ENCODE results near the gene RHOC.

RHOC gene

DNA sequence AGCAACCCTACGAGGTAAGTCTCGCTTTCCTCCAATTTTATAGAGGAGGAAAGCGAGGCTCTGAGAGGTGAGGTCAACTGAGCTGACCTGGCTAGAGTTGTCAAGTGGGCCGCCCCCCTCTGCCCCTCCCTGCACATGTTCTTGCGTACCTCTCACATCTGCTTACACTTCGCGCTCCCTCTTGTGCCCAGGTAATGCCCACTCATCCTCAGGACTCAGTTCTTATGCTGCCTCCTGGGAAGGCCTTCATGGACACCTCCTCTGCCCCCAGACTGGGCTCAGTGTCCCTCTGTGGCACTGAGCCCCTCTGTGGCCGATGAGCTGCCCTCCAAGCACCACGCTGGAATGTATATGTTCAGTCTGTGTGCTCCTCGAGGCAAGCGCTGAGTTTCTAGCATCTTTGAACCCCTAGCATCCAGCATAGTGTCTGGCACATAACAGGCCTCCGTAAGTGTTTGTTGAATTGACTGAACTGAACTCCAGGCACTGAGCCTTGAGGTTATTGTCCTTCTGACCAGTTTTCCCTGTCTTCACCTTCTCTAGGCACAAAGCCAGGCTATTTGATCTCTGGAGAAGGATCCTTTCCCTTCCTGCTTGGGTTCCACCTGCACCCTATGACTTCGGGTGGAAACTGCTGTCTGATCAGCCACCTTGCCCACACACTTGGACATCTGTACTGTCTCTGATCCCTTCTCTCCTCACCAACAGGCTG, 19.0 kb downstream of the RHOC start:
- TF ChIP-seq, protein P1, sequence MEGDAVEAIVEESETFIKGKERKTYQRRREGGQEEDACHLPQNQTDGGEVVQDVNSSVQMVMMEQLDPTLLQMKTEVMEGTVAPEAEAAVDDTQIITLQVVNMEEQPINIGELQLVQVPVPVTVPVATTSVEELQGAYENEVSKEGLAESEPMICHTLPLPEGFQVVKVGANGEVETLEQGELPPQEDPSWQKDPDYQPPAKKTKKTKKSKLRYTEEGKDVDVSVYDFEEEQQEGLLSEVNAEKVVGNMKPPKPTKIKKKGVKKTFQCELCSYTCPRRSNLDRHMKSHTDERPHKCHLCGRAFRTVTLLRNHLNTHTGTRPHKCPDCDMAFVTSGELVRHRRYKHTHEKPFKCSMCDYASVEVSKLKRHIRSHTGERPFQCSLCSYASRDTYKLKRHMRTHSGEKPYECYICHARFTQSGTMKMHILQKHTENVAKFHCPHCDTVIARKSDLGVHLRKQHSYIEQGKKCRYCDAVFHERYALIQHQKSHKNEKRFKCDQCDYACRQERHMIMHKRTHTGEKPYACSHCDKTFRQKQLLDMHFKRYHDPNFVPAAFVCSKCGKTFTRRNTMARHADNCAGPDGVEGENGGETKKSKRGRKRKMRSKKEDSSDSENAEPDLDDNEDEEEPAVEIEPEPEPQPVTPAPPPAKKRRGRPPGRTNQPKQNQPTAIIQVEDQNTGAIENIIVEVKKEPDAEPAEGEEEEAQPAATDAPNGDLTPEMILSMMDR (IDR thresholded peaks at IDR 0.05; ENCODE audit: control insufficient read depth, extremely low read depth, insufficient read depth): no peak
- no peak overlapping the region for H3K4me3 ChIP-seq (ENCODE audit: low read depth, low read length)
- peak; percentile 85 for DNase-seq (ENCODE audit: low read depth)

DNA sequence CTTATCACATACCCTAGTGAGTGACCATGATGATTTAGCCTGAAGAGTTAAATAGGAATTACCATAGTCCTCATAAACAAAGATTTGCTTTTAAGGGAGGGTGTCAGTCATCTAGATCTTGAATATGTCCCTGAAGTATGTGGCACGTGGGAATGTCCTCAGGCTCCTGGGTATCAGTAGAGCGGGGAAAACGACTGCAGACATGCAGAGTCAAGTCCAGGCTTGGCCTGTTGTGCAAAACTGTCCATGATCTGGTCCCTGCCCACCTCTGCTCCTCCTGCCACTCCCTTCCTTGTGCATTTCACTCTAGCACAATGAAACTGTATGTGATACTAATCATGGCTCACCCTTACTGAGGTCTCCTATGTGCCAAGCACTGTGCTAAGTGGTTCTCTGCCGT, 19.6 kb downstream of the RHOC start:
- TF ChIP-seq, protein P1 (IDR thresholded peaks at IDR 0.05; ENCODE audit: control insufficient read depth, extremely low read depth, insufficient read depth): no peak
- H3K4me3 ChIP-seq (ENCODE audit: low read depth, low read length): no peak overlapping the region
- DNase-seq (ENCODE audit: low read depth): no peak

DNA sequence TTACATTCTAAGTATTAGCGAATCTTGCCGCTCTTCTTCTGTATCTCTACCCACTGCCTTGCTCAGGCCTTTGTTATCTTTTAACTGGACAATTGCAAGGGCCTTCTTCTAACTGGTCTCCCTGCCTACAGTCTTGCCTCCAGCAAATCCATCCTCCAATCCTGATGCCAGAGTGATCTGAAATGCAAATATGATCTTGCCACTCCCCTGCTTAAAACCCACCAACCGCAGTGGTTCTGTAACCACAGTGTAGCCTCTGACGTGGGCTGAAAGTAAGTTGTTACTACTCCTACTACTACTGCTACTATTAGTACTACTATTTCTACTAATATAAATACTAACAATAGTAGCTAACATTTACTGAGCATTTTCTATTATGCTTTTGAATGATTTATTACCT, 20.1 kb downstream of the RHOC start:
- no peak for DNase-seq (ENCODE audit: low read depth)
- TF ChIP-seq, protein P1 (IDR thresholded peaks at IDR 0.05; ENCODE audit: control insufficient read depth, extremely low read depth, insufficient read depth): no peak
- H3K4me3 ChIP-seq (ENCODE audit: low read depth, low read length): no peak overlapping the region

DNA sequence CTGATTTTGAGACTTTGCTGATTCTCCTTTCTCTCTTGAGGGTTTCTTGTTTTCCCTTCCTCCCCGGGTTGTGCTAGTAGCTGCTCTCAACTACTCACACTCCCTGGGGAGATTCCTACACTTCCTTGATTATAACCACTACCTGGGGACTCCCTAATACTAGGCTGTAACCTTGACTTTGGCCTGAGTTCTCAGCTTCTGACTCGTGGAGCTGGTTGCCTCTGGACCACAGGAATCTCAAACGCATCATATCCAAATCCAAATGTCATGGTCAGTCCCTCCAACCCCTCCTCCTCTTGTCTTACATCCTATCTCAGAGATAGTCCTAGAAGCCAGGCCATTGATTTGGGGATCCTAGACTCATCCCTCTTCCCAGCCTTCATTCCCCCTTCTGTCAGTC, 20.5 kb downstream of the RHOC start:
- no peak for DNase-seq (ENCODE audit: low read depth)
- TF ChIP-seq, protein P1 (IDR thresholded peaks at IDR 0.05; ENCODE audit: control insufficient read depth, extremely low read depth, insufficient read depth): no peak
- no peak overlapping the region for H3K4me3 ChIP-seq (ENCODE audit: low read depth, low read length)

DNA sequence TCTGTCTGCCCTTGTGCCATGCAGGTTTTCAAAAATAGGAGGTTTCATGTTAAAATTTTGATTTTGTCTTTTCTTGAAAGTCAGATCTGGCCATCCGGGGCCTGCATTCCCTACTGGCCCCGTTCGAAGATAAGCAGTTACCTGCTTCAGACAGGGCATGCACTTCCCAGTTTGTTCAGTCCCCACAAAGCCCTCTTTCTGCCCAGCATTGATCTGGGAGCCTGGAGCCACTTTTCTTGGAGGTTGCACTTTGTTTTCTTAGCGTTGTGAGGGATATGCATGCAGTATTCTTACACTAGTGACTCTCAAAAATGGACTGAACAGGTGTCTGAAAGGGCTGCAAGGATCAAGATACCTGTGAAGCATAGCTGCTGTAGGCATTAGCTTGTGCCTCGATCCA, 21.0 kb downstream of the RHOC start:
- DNase-seq (ENCODE audit: low read depth): no peak
- TF ChIP-seq, protein P1 (IDR thresholded peaks at IDR 0.05; ENCODE audit: control insufficient read depth, extremely low read depth, insufficient read depth): no peak

DNA sequence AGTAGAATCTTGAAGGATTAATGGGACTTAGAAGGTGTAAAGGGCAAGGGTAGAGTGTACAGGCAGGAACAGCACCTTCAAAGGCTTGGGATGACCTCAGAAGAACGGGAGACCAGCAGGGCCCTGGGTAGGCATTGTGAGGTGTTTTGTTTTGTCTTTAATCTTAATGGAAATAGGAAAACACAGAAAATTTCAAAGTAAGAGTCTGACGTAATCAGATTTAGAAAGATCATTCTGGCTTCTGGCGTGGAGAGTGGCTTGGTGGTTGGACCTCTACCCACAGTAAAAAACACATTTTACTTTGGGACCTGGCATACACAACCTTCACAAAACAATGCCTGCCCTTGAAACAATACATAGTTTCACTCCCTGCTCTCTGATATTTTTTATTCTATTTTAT, 28.3 kb downstream of the RHOC start:
- TF ChIP-seq, protein P1 (IDR thresholded peaks at IDR 0.05; ENCODE audit: control insufficient read depth, extremely low read depth, insufficient read depth): no peak

More for the DNA sequence above, 21.0 kb downstream of the RHOC start:
- no peak overlapping the region for H3K4me3 ChIP-seq (ENCODE audit: low read depth, low read length)

DNA sequence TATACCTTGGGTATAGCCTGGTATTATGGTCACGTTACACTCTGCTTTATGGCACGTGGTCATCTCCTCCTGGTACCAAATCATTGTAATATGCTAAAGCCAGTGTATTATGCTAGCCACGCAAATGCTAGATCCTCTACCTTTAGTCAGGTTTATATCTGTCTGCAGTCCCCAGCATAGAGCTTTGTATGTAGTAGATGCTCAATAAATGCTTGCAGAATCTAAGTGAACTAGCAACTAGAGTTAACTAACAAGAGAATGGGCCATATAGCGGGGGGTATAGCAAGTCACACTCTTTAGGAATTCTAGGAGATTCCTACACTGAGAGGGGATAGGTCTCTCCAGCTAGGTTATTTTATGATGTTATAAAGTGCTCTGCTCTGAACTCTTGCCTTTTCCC, 29.4 kb downstream of the RHOC start:
- DNase-seq (ENCODE audit: low read depth): no peak
- TF ChIP-seq, protein P1 (IDR thresholded peaks at IDR 0.05; ENCODE audit: control insufficient read depth, extremely low read depth, insufficient read depth): no peak
- H3K4me3 ChIP-seq (ENCODE audit: low read depth, low read length): no peak overlapping the region

More for the DNA sequence above, 28.3 kb downstream of the RHOC start:
- no peak overlapping the region for H3K4me3 ChIP-seq (ENCODE audit: low read depth, low read length)
- DNase-seq (ENCODE audit: low read depth): no peak
